Activated CD4-positive, alpha-beta T cell treated with anti-CD3 and anti-CD28 coated beads for 48 hours (primary cell): ENCODE measurements around the gene MAGI1.
A peak's percentile ranks its signal among the peaks of the same experiment; 100 is the strongest.

Experiments used
- DNase-seq: peaks from one replicate; pipeline ENCODE4 v3.0.0-alpha.2; 2020

Gene MAGI1

GRCh38 chr3:65781594-65781993, 257.1 kb downstream of the MAGI1 start:
- DNase-seq, result no peak

GRCh38 chr3:65779390-65779789, 259.3 kb downstream of the MAGI1 start:
- no peak for DNase-seq

- DNase-seq, result no peak
Observed at GRCh38 chr3:65778968-65779367, 259.8 kb downstream of the MAGI1 start.

GRCh38 chr3:65777050-65777449, 261.7 kb downstream of the MAGI1 start:
- no peak for DNase-seq

- DNase-seq, result no peak
Observed at GRCh38 chr3:65776494-65776893, 262.2 kb downstream of the MAGI1 start.

- DNase-seq, result no peak
Observed at GRCh38 chr3:65776081-65776480, 262.6 kb downstream of the MAGI1 start.

GRCh38 chr3:65772758-65773157, 266.0 kb downstream of the MAGI1 start:
- no peak for DNase-seq

GRCh38 chr3:65767551-65767950, 271.2 kb downstream of the MAGI1 start:
- DNase-seq, result no peak

GRCh38 chr3:65762235-65762580, 276.5 kb downstream of the MAGI1 start:
- DNase-seq, result no peak

GRCh38 chr3:65761446-65762234, 277.1 kb downstream of the MAGI1 start:
- no peak for DNase-seq

GRCh38 chr3:65758876-65759598, 279.7 kb downstream of the MAGI1 start:
- no peak for DNase-seq

GRCh38 chr3:65758438-65758837, 280.3 kb downstream of the MAGI1 start:
- no peak for DNase-seq

GRCh38 chr3:65752636-65753035, 286.1 kb downstream of the MAGI1 start:
- no peak for DNase-seq

- peak; percentile 18 for DNase-seq
Observed at GRCh38 chr3:65751123-65751700, 287.5 kb downstream of the MAGI1 start.

GRCh38 chr3:65749066-65749465, 289.7 kb downstream of the MAGI1 start:
- DNase-seq, result no peak

- no peak for DNase-seq
Observed at GRCh38 chr3:65748326-65748725, 290.4 kb downstream of the MAGI1 start.

GRCh38 chr3:65746848-65747247, 291.9 kb downstream of the MAGI1 start:
- DNase-seq, result no peak

- no peak for DNase-seq
Observed at GRCh38 chr3:65745306-65745705, 293.4 kb downstream of the MAGI1 start.

- DNase-seq, result no peak
Observed at GRCh38 chr3:65742914-65743313, 295.8 kb downstream of the MAGI1 start.

GRCh38 chr3:65741540-65741939, 297.2 kb downstream of the MAGI1 start:
- DNase-seq, result no peak

- no peak for DNase-seq
Observed at GRCh38 chr3:65739901-65740541, 298.7 kb downstream of the MAGI1 start.

- DNase-seq, result no peak
Observed at GRCh38 chr3:65734792-65735191, 303.9 kb downstream of the MAGI1 start.

GRCh38 chr3:65734382-65734781, 304.3 kb downstream of the MAGI1 start:
- DNase-seq, result no peak

- no peak for DNase-seq
Observed at GRCh38 chr3:65733459-65733858, 305.3 kb downstream of the MAGI1 start.
